ENCODE data around the gene ATP2A1.

Gene ATP2A1

GRCh38 chr16:28925386-28926228, 47.3 kb downstream of the ATP2A1 start (continued):
- 0 out of 2 replicates have a peak, but pooled peaks have one; percentile 29 for TF ChIP-seq MZF1 (tag by site-specific recombination; IDR thresholded peaks at IDR 0.05; ENCODE audit: borderline replicate concordance)
- TF ChIP-seq ZBTB8A (tag by site-specific recombination; IDR thresholded peaks at IDR 0.05), result peak; percentile 75
- peak; percentile 98 for TF ChIP-seq KLF1 (tag by site-specific recombination; IDR thresholded peaks at IDR 0.05)
- TF ChIP-seq ZNF792 (tag by site-specific recombination; IDR thresholded peaks at IDR 0.05), result 0 out of 2 replicates have a peak, but pooled peaks have one; percentile 34
- no peak for TF ChIP-seq ZNF549 (tag by site-specific recombination; IDR thresholded peaks at IDR 0.05)
- peak; percentile 87 for TF ChIP-seq ZXDB (tag by site-specific recombination; IDR thresholded peaks at IDR 0.05)
- 0 out of 2 replicates have a peak, but pooled peaks have one; percentile 6 for TF ChIP-seq ZIC2 (tag by site-specific recombination; IDR thresholded peaks at IDR 0.05)
- no peak for TF ChIP-seq ZNF202 (tag by site-specific recombination; IDR thresholded peaks at IDR 0.05; ENCODE audit: borderline replicate concordance)
- peak; percentile 79; the same call in 1 of the 2 replicates for TF ChIP-seq KLF7 (tag by site-specific recombination; IDR thresholded peaks at IDR 0.05; ENCODE audit: borderline replicate concordance)
- peak; percentile 8; the same call in 1 of the 2 replicates for TF ChIP-seq ZNF394 (tag by site-specific recombination; IDR thresholded peaks at IDR 0.05; ENCODE audit: borderline replicate concordance)
- no peak for TF ChIP-seq ZNF654 (tag by site-specific recombination; IDR thresholded peaks at IDR 0.05; ENCODE audit: low read depth)
- 0 out of 2 replicates have a peak, but pooled peaks have one; percentile 26 for TF ChIP-seq ZNF449 (tag by site-specific recombination; IDR thresholded peaks at IDR 0.05)
- TF ChIP-seq TCF7L2 (IDR thresholded peaks at IDR 0.05; ENCODE audit: borderline replicate concordance, low read depth, low read length), result peak; percentile 65; the same call in 1 of the 2 replicates
- no peak for TF ChIP-seq ZNF658 (tag by site-specific recombination; IDR thresholded peaks at IDR 0.05)
- no peak for TF ChIP-seq INSM2 (tag by site-specific recombination; IDR thresholded peaks at IDR 0.05)
- no peak for TF ChIP-seq ZNF274 (IDR thresholded peaks at IDR 0.05; ENCODE audit: low read length)
- no peak for TF ChIP-seq ZNF274 (tag by site-specific recombination; IDR thresholded peaks at IDR 0.05; ENCODE audit: borderline replicate concordance)
- no peak for TF ChIP-seq ZNF311 (tag by site-specific recombination; IDR thresholded peaks at IDR 0.05; ENCODE audit: borderline replicate concordance)
- TF ChIP-seq PATZ1 (tag by site-specific recombination; IDR thresholded peaks at IDR 0.05), result peak; percentile 88
- peak; percentile 74; the same call in 1 of the 2 replicates for TF ChIP-seq ZNF501 (tag by site-specific recombination; IDR thresholded peaks at IDR 0.05)
- peak; percentile 63 for TF ChIP-seq ZNF561 (tag by site-specific recombination; IDR thresholded peaks at IDR 0.05; ENCODE audit: borderline replicate concordance)
- TF ChIP-seq ATF2 (tag by site-specific recombination; IDR thresholded peaks at IDR 0.05; ENCODE audit: low read depth), result no peak
- peak; percentile 68; the same call in 1 of the 2 replicates for TF ChIP-seq ZNF398 (tag by site-specific recombination; IDR thresholded peaks at IDR 0.05)
- TF ChIP-seq KLF17 (tag by site-specific recombination; IDR thresholded peaks at IDR 0.05), result peak; percentile 49; the same call in 1 of the 2 replicates
- 0 out of 2 replicates have a peak, but pooled peaks have one; percentile 6 for TF ChIP-seq ZNF596 (tag by site-specific recombination; IDR thresholded peaks at IDR 0.05)
